ENCODE measurements around the gene BUD23.

Gene BUD23

DNA sequence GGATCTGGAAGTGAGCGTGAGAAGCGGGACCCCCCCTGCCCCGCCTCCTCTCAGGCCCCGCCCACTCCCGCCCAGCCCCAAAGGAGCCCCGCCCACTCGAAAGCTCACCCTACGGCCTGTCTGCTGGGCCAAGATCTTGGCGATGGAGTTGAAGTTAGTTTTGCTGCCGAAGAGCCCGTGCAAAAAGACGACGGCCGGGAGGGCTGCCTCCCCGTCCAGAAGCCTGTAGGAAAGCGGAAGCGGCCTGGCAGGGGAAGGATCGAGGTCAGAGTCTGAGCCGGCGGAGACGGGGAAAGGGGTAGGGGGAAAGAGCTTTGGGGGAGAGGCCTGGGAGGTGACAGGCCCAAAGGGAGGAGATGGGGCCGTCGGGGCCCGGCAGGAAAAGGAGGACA lies 54.8 kb downstream of the BUD23 start:
- peak; percentile 61 for DNase-seq (ENCODE audit: low read depth)
- peak overlapping the region; percentile 77 for H3K4me3 ChIP-seq (replicated peaks; ENCODE audit: low read depth, low read length)
- TF ChIP-seq, protein P1, sequence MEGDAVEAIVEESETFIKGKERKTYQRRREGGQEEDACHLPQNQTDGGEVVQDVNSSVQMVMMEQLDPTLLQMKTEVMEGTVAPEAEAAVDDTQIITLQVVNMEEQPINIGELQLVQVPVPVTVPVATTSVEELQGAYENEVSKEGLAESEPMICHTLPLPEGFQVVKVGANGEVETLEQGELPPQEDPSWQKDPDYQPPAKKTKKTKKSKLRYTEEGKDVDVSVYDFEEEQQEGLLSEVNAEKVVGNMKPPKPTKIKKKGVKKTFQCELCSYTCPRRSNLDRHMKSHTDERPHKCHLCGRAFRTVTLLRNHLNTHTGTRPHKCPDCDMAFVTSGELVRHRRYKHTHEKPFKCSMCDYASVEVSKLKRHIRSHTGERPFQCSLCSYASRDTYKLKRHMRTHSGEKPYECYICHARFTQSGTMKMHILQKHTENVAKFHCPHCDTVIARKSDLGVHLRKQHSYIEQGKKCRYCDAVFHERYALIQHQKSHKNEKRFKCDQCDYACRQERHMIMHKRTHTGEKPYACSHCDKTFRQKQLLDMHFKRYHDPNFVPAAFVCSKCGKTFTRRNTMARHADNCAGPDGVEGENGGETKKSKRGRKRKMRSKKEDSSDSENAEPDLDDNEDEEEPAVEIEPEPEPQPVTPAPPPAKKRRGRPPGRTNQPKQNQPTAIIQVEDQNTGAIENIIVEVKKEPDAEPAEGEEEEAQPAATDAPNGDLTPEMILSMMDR (IDR thresholded peaks at IDR 0.05; ENCODE audit: low read length, missing control alignments), result no peak

DNA sequence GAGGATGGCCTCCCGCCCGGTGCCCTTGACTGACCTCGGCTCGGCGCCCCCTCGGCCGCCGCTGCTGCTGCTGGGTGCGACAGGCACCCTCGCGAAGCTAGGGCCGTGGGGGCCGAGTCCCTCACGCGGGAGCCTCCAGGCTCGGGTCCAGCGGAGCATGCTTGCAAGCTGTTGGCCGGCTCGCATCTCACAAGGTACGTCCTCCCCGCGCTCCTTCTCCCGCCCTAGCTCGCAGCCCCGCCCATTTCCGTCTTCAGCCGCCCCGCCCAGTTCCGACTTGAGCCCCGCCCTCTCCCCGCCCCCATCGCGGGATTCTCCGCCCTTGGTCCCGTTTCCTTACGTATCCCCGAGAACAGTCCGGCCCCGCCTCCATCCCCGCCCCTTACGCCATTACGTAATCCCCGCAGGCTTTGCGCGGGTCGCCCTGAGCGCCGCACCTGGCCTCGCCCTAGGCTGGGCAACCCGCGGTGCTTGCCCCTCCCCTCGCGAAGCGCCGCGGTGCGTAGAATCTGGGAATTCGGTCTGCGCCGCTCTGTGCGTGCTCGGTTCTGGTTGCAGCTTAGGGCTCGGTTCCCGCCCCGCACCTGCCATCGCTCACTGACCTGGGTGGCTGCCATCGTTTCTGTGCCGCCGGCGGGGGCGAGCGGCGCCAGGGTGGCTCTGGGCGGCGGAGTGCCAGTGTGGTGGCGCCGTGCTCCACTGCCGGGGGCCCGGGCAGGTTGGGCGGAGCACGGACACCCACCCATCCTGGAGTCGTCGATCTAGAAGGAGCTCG lies 55.4 kb downstream of the BUD23 start, which contains the start of gene ABHD11:
TSS of gene ABHD11 (minus strand) at position 191 of the 775 bp plus-strand sequence. CDS start at position 159, 32 bp downstream.
- peak; percentile 97 for DNase-seq (ENCODE audit: low read depth)
- H3K4me3 ChIP-seq (replicated peaks; ENCODE audit: low read depth, low read length), result peak within 1 kb of the TSS; percentile 77
- TF ChIP-seq, protein P1 (IDR thresholded peaks at IDR 0.05; ENCODE audit: low read length, missing control alignments), result no peak

DNA sequence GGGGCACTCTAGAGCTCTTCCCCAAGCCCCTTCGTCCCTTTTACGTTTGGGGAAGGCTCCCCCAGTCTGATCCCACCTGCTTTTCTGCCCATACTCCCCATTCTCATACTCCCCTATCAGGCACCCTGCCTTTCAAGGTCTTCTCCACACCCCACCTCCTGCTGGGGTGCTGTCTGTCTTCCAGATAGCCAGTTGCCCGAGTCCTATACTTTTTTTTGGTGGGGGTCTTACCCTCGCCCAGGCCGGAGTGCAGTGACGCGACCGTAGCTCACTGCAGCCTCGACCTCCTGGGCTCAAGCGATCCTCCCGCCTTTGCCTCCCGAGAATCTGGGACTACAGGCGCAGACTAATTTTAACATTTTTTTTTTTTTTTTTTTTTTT lies 56.0 kb downstream of the BUD23 start:
- H3K4me3 ChIP-seq (replicated peaks; ENCODE audit: low read depth, low read length), result peak overlapping the region; percentile 77
- no peak for DNase-seq (ENCODE audit: low read depth)

DNA sequence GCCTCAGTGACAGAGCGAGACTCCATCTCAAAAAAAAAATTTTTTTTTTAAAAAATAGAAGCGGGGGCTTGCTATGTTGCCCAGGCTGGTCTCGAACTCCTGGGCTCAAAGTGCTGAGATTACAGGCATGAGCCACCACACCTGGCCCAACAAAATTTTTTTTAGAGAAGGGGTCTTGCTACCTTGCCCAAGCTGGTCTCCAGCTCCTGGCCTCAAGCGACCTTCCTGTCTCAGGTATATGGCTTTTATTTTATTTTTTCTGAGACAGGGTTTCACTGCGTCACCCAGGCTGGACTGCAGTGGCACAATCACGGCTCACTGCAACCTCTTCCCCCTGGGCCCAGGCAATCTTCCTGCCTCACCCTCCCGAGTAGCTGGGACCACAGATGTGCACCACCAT lies 56.8 kb downstream of the BUD23 start:
- TF ChIP-seq, protein P1 (IDR thresholded peaks at IDR 0.05; ENCODE audit: low read length, missing control alignments), result no peak
- H3K4me3 ChIP-seq (replicated peaks; ENCODE audit: low read depth, low read length), result no peak overlapping the region
- no peak for DNase-seq (ENCODE audit: low read depth)

More for the DNA sequence above, 56.0 kb downstream of the BUD23 start:
- TF ChIP-seq, protein P1 (IDR thresholded peaks at IDR 0.05; ENCODE audit: low read length, missing control alignments), result no peak

DNA sequence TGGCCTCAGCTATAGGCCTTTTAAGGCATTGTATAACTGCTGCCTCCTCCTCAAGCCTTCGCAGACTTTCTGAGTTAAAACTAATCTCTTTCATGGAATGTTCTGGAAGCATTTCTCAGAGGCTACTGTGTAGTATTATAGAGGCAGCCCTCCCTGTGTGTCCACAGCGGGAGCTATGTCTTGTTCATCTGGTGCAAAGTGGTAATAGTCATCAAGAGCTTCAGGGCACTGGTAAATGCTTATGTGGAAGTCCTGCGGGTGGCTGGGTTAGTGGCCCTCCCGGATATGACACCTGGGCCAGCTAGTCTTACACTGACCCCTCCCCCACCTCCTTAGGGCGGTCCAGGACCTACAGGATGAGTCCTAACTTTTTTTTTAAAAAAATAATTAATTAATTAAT lies 57.4 kb downstream of the BUD23 start:
- TF ChIP-seq, protein P1 (IDR thresholded peaks at IDR 0.05; ENCODE audit: low read length, missing control alignments), result no peak
- DNase-seq (ENCODE audit: low read depth), result no peak
- H3K4me3 ChIP-seq (replicated peaks; ENCODE audit: low read depth, low read length), result no peak overlapping the region

DNA sequence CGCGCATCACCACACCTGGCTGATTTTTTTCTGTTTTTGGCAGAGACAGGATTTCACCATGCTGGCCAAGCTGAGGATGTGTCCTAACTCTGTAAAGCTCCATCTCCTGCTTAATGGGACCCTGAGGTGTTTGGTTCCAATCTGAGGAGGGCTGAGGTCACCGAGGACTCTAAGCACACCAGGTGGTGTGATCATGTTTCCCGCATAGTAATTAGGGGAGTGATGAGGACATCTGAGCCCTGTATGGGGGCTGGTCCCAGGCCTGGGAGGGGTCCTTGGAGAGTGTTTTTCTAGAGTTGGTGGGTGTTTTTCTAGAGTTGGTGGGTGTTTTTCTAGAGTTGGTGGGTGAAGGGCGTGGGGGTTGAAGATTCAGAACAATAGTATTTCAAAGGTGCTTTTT lies 58.2 kb downstream of the BUD23 start:
- no peak overlapping the region for H3K4me3 ChIP-seq (replicated peaks; ENCODE audit: low read depth, low read length)
- no peak for DNase-seq (ENCODE audit: low read depth)
- TF ChIP-seq, protein P1 (IDR thresholded peaks at IDR 0.05; ENCODE audit: low read length, missing control alignments), result no peak

DNA sequence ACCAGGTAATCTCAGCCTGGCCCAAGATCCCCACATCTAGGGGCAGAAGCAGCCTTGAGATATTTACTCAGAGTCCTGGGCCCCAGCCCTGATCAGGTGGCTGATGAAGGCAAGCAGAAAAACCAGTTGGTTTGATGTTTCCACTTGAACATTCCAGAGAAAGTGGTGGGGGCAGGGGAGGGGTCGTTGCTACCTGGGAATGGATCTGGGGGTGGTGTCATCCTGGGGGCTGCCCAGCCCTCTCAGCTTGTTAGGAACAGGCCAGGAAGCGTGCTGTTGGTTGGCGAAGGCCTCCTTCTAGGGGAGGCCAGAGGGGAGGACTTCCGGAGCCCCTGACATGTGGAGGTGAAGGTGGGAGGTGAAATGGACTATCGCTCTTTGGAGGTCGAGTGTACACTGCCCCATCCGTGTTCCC lies 58.9 kb downstream of the BUD23 start:
- DNase-seq (ENCODE audit: low read depth), result no peak
- TF ChIP-seq, protein P1 (IDR thresholded peaks at IDR 0.05; ENCODE audit: low read length, missing control alignments), result no peak
- no peak overlapping the region for H3K4me3 ChIP-seq (replicated peaks; ENCODE audit: low read depth, low read length)

All from fibroblast of pulmonary artery (primary cell).